ENCODE results near the gene UPF2.
"Not testable (repeated sequence)": the region's sequence is repeated elsewhere in the genome, so short reads cannot be mapped to it uniquely, and the experiment has no call there.

Gene UPF2

DNA sequence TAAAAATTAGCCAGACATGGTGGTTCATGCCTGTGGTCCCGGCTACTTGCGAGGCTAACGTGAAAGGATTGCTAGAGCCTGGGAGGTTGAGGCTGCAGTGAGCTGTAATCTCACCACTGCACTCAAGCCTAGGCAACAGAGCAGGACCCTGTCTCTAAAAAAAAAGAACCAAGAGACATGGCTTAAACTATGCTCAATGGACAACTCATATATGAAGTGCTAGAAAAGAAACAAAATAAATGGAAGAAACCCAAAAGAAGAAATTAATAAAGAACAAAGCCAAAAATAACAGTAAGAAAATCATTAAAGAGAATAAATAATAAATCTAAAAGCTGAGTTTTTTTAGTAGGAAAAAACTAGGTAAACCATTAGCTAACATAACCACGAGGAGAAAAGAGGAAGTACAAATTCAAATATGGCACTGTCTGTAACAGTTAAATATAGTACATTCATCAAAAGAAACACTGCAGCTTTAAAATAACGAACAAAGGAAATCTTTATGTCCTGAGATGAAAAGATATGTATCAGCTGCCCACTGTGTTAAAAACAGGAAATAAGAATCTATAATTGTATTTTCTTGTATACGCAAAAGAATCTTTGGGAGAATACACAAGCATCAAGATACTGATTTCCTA, 48.7 kb downstream of the UPF2 start:
- Mint-ChIP-seq H3K9me3 (no peaks in the 10 kb centered on the region), H3K4me1 (no peaks in the 10 kb centered on the region), H3K4me3 (no peak overlapping the region), H3K36me3 (ENCODE audit: low read depth) (peaks cover 78% of the 10 kb centered on the region), H3K27me3 (ENCODE audit: low read depth, poor library complexity) (no peaks in the 10 kb centered on the region), H3K27ac (peak overlapping the region; percentile 41)
- DNase-seq, result no peak
- TF ChIP-seq, protein P1, sequence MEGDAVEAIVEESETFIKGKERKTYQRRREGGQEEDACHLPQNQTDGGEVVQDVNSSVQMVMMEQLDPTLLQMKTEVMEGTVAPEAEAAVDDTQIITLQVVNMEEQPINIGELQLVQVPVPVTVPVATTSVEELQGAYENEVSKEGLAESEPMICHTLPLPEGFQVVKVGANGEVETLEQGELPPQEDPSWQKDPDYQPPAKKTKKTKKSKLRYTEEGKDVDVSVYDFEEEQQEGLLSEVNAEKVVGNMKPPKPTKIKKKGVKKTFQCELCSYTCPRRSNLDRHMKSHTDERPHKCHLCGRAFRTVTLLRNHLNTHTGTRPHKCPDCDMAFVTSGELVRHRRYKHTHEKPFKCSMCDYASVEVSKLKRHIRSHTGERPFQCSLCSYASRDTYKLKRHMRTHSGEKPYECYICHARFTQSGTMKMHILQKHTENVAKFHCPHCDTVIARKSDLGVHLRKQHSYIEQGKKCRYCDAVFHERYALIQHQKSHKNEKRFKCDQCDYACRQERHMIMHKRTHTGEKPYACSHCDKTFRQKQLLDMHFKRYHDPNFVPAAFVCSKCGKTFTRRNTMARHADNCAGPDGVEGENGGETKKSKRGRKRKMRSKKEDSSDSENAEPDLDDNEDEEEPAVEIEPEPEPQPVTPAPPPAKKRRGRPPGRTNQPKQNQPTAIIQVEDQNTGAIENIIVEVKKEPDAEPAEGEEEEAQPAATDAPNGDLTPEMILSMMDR (IDR thresholded peaks at IDR 0.05), result no peak

DNA sequence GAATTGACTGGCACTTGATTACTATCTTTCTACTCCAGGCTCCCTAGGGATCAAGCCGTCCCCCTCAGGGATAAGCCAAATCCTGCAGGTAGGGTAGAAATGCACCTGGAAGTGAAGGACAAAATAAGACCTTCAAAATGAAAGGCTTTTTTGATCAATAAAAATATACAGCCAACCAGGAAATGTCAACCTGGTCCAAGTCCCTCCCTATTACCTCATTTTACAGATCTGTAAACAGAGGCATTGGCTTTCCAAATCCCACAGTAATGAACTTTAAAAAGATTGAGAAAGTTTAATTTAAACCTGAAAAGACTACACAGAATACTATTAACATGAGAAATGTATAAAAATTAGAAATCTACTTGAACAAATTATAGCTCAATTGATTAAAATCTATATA, 53.7 kb downstream of the UPF2 start:
- no peak overlapping the region for H3K27ac Mint-ChIP-seq
- TF ChIP-seq, protein P1 (IDR thresholded peaks at IDR 0.05), result no peak
- no peaks in the 10 kb centered on the region for H3K27me3 Mint-ChIP-seq (ENCODE audit: low read depth, poor library complexity)
- no peak for DNase-seq
- H3K36me3 Mint-ChIP-seq (ENCODE audit: low read depth), result peaks cover 60% of the 10 kb centered on the region
- no peaks in the 10 kb centered on the region for H3K9me3 Mint-ChIP-seq
- no peaks in the 10 kb centered on the region for H3K4me1 Mint-ChIP-seq
- no peak overlapping the region for H3K4me3 Mint-ChIP-seq

- no peak overlapping the region for H3K27ac Mint-ChIP-seq
- H3K4me3 Mint-ChIP-seq, result no peak overlapping the region
- H3K27me3 Mint-ChIP-seq (ENCODE audit: low read depth, poor library complexity), result no peaks in the 10 kb centered on the region
- no peaks in the 10 kb centered on the region for H3K9me3 Mint-ChIP-seq
- H3K36me3 Mint-ChIP-seq (ENCODE audit: low read depth), result peaks cover 55% of the 10 kb centered on the region
- TF ChIP-seq, protein P1 (IDR thresholded peaks at IDR 0.05), result peak; percentile 91
- no peaks in the 10 kb centered on the region for H3K4me1 Mint-ChIP-seq
- DNase-seq, result peak; percentile 83
Measured at GRCh38 chr10:11986593-11987216, 55.9 kb downstream of the UPF2 start.

- peaks cover 70% of the 10 kb centered on the region for H3K36me3 Mint-ChIP-seq (ENCODE audit: low read depth)
- no peaks in the 10 kb centered on the region for H3K27me3 Mint-ChIP-seq (ENCODE audit: low read depth, poor library complexity)
- no peak overlapping the region for H3K27ac Mint-ChIP-seq
- H3K9me3 Mint-ChIP-seq, result no peaks in the 10 kb centered on the region
- H3K4me3 Mint-ChIP-seq, result no peak overlapping the region
- no peaks in the 10 kb centered on the region for H3K4me1 Mint-ChIP-seq
- DNase-seq, result no peak
- TF ChIP-seq, protein P1 (IDR thresholded peaks at IDR 0.05), result no peak
Measured at GRCh38 chr10:11982253-11982652, 60.4 kb downstream of the UPF2 start.

GRCh38 chr10:11975795-11976194, 66.8 kb downstream of the UPF2 start:
- no peak for DNase-seq
- Mint-ChIP-seq H3K4me3 (no peak overlapping the region), H3K27me3 (ENCODE audit: low read depth, poor library complexity) (no peaks in the 10 kb centered on the region), H3K9me3 (peaks cover 22% of the 10 kb centered on the region), H3K27ac (no peak overlapping the region), H3K36me3 (ENCODE audit: low read depth) (peaks cover 83% of the 10 kb centered on the region), H3K4me1 (no peaks in the 10 kb centered on the region)
- TF ChIP-seq, protein P1 (IDR thresholded peaks at IDR 0.05), result no peak

GRCh38 chr10:11972523-11972922, 70.1 kb downstream of the UPF2 start:
- not testable (repeated sequence) for H3K4me3 Mint-ChIP-seq; DNase-seq; H3K27ac Mint-ChIP-seq; H3K4me1 Mint-ChIP-seq; H3K27me3 Mint-ChIP-seq (ENCODE audit: low read depth, poor library complexity)
- Mint-ChIP-seq H3K9me3 (peaks cover 22% of the 10 kb centered on the region), H3K36me3 (ENCODE audit: low read depth) (peaks cover 64% of the 10 kb centered on the region)

Measured in nephron progenitor cell (in vitro differentiated cells).